Kidney (tissue), 14 donors: ENCODE data around the gene XCL1. TPM values are rescaled to one million over a fixed set of nuclear protein-coding genes. Genes with fewer than 3 reads are reported as not detected.

Experiments used
- DNase-seq, 5 donors: peaks; one replicate each; pipeline ENCODE4 v3.0.0-alpha.2; 2013 to 2020
- FAIRE-seq: peaks from 2 replicates; lab custom pipeline; 2012; peaks lifted over from hg19 to GRCh38; lab: Jason Lieb, UNC
- H3K27ac ChIP-seq, 2 donors: one replicate each; pipeline ENCODE4 v1.7.0; 2013; ENCODE audit warnings: low read depth in 2 of 2, low read length in 2 of 2, inconsistent platforms in 1 of 2
- H3K27me3 ChIP-seq: one replicate; pipeline ENCODE4 v1.7.1; 2013; ENCODE audit warnings: low read length, inconsistent platforms; ENCODE audit not compliant: control insufficient read depth, insufficient read depth
- H3K36me3 ChIP-seq, 3 donors: one replicate each; pipeline versions ENCODE4 v1.7.0 to v1.7.1; 2013; ENCODE audit warnings: low read length in 3 of 3, control low read depth in 1 of 3, inconsistent platforms in 1 of 3; ENCODE audit not compliant: insufficient read depth in 3 of 3, control insufficient read depth in 2 of 3
- H3K4me1 ChIP-seq, 3 donors: one replicate each; pipeline versions ENCODE4 v1.7.0 to v1.7.1; 2013; ENCODE audit warnings: low read length in 3 of 3, inconsistent platforms in 1 of 3, low read depth in 1 of 3; ENCODE audit not compliant: control insufficient read depth in 2 of 3, insufficient read depth in 2 of 3
- H3K4me3 ChIP-seq, 3 donors: one replicate each; pipeline versions ENCODE4 v1.7.0 to v1.8.1; 2013; ENCODE audit warnings: low read length in 3 of 3, control low read depth in 1 of 3, inconsistent platforms in 1 of 3
- H3K9ac ChIP-seq, 3 donors: one replicate each; pipeline versions ENCODE4 v1.7.0 to v1.7.1; 2013; ENCODE audit warnings: low read length in 3 of 3, control low read depth in 1 of 3, inconsistent platforms in 1 of 3
- H3K9me3 ChIP-seq, 3 donors: one replicate each; pipeline versions ENCODE4 v1.7.0 to v1.7.1; 2013; ENCODE audit warnings: low read length in 3 of 3, control low read depth in 1 of 3, inconsistent platforms in 1 of 3; ENCODE audit not compliant: control insufficient read depth in 2 of 3, insufficient read depth in 1 of 3
- CTCF ChIP-seq: IDR thresholded peaks from 3 replicates; pipeline ENCODE4 v1.5.1; 2012; ENCODE audit warnings: mild to moderate bottlenecking, moderate library complexity, borderline replicate concordance; ENCODE audit not compliant: insufficient read depth; ENCODE audit errors: extremely low read depth
- intact Hi-C: fragments of 100-400 bp; cut with DNase I; formaldehyde crosslinking; loops from one replicate; pipeline ENCODE4 v1.11.1; 2022
- polyA plus RNA-seq: library from polyadenylated mRNA; stranded (reverse); fragments of 350-450 nt; fragmentation: Illumina TruSeq; extraction: RNeasy Lipid Tissue Mini Kit (QIAGEN cat#74804); gene quantifications from one replicate; pipeline ENCODE4 v1.2.3, GENCODE V29; 2014; ENCODE audit warnings: low read depth, low replicate concordance; ENCODE audit not compliant: insufficient read depth
- total RNA-seq: library from RNA; stranded (reverse); fragmentation: NEBNext Ultra II Directional; extraction: Animal tissue kit (Norgen Biotek cat#: 25700); gene quantifications from one replicate; pipeline ENCODE4 v1.2.1, GENCODE V29; 2021
- donor health status: control.
- donor health status: control.
- donor health status: control.
- donor health status: control.
- donor health status: control.
- donor health status: DM: yes; HTN: yes; CAD: no.
- donor health status: Normal renal cell carcinoma (clear cell type).

Gene XCL1
- total and polyA plus RNA-seq, 2 donors from 2014 or later = not detected

DNA sequence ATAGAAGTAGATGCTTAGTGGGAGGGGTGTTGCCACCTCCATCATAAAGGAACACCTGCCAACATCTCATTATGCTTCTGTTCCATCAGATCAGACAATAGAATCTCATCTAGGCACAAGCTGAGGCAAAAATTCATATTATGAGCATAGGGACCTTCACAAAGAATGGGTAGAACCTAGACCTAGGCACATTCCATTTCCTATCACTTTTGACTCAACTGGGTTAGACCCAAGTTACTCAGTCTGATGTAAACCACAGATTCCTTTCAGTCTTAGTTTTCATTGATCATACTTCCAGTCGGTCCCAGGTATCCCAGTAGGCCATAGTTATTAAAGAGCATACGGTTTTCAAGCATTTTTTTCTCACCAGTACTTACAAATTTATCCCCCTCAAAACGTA is 21.7 kb downstream of the XCL1 start:
- intact Hi-C loops = no loop called here
- DNase-seq (no peak), FAIRE-seq (no peak)
- no peak overlapping the region for H3K27ac ChIP-seq
- H3K9ac ChIP-seq = no peak overlapping the region
- H3K27me3 ChIP-seq = no peaks in the 10 kb centered on the region
- H3K4me3 ChIP-seq = no peak overlapping the region
- H3K36me3 ChIP-seq = no peaks in the 10 kb centered on the region
- no peaks in the 10 kb centered on the region for H3K4me1 ChIP-seq
- no peaks in the 10 kb centered on the region for H3K9me3 ChIP-seq
- no peak for TF ChIP-seq CTCF

GRCh38 chr1:168598892-168599291 is 22.5 kb downstream of the XCL1 start:
- Histone ChIP-seq H3K4me1 (peaks cover 0 to 4% (median 0%) of the 10 kb centered on the region in 3 donors), H3K27ac (no peak overlapping the region), H3K9me3 (no peaks in the 10 kb centered on the region), H3K9ac (no peak overlapping the region), H3K36me3 (no peaks in the 10 kb centered on the region), H3K27me3 (no peaks in the 10 kb centered on the region), H3K4me3 (no peak overlapping the region)
- intact Hi-C loops = no loop called here
- no peak for FAIRE-seq
- DNase-seq = no peak
- no peak for TF ChIP-seq CTCF

GRCh38 chr1:168599641-168600040 is 23.2 kb downstream of the XCL1 start:
- no peaks in the 10 kb centered on the region for H3K36me3 ChIP-seq
- DNase-seq = no peak
- no peak overlapping the region for H3K27ac ChIP-seq
- intact Hi-C loops = no loop called here
- no peak overlapping the region for H3K9ac ChIP-seq
- H3K9me3 ChIP-seq = no peaks in the 10 kb centered on the region
- H3K4me1 ChIP-seq = peaks cover 0 to 7% (median 0%) of the 10 kb centered on the region in 3 donors
- H3K27me3 ChIP-seq = no peaks in the 10 kb centered on the region
- H3K4me3 ChIP-seq = no peak overlapping the region
- TF ChIP-seq CTCF = no peak
- no peak for FAIRE-seq

- no peak for TF ChIP-seq CTCF
- FAIRE-seq = no peak
- H3K27me3 ChIP-seq = no peaks in the 10 kb centered on the region
- no peaks in the 10 kb centered on the region for H3K9me3 ChIP-seq
- H3K4me3 ChIP-seq = no peak overlapping the region
- H3K4me1 ChIP-seq = peaks cover 0 to 7% (median 0%) of the 10 kb centered on the region in 3 donors
- H3K27ac ChIP-seq = no peak overlapping the region
- intact Hi-C loops = no loop called here
- no peak overlapping the region for H3K9ac ChIP-seq
- DNase-seq = no peak
- no peaks in the 10 kb centered on the region for H3K36me3 ChIP-seq
Measured at GRCh38 chr1:168601051-168601450, 24.6 kb downstream of the XCL1 start.
